Superior temporal gyrus (tissue), 1 donor: ENCODE data around the gene ATM.
"Not testable (repeated sequence)": the region's sequence is repeated elsewhere in the genome, so short reads cannot be mapped to it uniquely, and the experiment has no call there.

Experiments used
- DNase-seq: peaks from one replicate; pipeline ENCODE4 v3.0.0-alpha.2; 2016; ENCODE audit errors: extremely low spot score

Gene ATM

DNA sequence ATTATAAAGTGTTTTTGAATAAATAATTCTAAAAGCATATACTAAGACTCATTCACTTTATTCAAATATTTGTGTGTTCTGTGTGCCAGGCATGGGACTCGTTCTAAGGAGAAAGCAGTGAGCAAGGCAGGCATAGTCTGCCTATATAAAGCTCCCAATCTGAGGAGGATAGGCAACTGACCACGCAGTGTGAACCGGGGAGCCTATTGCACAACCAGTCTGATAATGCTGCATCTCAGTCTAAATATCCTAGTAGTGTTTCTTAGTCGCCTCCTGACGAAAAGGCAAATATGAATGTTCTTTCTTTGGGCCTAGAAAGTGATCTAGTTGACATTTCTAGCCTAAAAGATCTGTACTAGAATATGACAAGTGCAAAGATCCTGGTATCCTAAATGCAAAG, 146.2 kb downstream of the ATM start:
- no peak for DNase-seq

DNA sequence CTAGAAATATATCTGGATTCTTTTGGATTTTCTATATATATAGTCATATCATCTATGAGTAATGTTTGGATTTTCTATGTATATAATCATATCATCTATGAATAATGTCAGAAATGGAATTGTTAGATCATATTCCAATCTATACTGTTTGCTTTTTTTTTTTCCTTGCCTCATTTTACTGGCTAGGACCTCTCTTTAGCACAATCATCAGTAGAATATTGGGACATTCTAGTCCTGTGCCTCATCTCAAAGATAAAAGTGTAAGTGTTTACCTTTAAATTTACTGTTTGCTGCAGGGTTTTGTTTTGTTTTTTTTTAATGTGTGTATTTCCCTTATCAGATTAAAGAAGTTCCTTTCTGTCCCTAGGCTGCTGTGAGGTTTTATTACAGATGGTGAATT, 147.4 kb downstream of the ATM start:
- DNase-seq, result no peak

DNA sequence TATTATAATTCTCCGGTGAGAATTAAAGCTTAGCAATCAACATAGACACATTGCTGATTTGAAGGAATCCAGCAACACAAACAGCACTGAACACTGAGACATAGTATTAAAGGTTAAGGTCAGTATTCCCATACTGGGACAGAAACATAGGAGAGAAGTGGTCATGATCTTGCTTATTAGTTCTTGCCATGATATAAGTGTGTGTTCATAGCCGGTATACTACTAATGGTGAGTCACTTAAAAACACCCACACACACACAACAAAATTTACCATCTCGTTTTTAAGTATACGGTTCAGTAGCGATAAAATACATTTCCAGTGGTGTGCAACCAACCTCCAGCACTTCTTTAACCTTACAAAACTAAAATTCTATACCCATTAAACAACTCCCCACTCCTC, 148.1 kb downstream of the ATM start:
- no peak for DNase-seq

DNA sequence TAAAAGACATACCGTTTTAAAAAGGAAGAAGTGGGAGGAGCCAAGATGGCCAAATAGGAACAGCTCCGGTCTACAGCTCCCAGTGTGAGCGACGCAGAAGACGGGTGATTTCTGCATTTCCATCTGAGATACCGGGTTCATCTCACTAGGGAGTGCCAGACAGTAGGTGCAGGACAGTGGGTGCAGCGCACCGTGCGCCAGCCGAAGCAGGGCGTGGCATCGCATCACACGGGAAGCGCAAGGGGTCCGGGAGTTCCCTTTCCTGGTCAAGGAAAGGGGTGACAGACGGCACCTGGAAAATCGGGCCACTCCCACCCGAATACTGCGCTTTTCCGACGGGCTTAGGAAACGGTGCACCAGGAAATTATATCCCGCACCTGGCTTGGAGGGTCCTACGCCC, 150.6 kb downstream of the ATM start:
- DNase-seq, result not testable (repeated sequence)

DNA sequence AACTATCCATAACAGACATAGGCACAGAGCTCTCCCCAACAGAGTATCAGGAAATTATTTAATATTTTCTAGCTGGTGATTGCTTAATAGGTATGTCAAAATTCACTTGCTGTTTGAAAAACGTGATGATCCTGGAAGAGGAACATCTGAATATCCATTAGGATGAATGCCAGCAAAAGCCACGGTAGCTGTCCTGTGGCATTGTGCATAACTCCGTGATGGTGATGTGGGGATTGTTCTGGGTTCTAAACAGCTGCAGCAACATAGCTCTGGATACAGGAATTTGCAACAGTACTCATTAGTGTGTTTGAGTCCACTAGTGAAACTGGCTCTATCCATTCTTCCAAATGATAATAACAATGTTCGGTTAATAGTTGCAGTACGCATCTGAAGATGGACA, 165.7 kb downstream of the ATM start:
- no peak for DNase-seq

DNA sequence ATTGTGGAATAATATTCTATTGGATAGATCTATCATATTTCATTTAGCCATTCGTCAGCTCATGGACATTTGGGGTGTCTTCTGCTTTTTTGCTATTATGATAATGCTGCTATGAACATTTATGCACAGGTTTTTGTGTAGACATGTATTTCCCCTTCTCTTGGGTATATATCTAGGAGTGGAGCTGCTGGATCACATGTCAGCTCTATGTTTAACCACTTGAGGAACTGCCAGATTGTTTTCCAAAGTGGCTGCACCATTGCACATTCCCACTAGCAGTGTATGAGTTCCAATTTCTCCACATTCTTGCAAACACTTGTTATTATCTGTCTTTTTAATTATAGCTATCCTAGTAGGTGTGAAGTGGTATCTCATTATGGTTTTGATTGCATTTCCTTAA, 169.5 kb downstream of the ATM start:
- DNase-seq, result no peak

DNA sequence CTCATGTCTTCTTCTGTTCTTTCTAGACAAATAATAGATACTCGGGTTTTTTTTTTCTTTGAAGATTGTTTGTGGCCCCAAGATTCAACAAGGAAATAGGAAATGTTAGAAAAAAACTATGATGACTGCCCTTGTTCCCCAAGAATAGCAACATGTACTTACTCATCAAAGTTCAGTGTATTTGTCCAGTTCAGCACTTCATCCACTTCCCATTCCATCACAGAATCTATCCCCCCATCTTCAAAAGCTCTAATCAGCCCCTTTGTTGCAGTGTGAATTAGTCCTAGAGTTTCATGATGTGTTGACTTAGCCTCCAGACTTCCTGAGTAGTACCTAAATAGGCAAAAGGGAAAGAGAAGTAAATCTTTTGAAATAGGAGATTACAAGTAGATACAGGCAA, 170.2 kb downstream of the ATM start:
- no peak for DNase-seq

DNA sequence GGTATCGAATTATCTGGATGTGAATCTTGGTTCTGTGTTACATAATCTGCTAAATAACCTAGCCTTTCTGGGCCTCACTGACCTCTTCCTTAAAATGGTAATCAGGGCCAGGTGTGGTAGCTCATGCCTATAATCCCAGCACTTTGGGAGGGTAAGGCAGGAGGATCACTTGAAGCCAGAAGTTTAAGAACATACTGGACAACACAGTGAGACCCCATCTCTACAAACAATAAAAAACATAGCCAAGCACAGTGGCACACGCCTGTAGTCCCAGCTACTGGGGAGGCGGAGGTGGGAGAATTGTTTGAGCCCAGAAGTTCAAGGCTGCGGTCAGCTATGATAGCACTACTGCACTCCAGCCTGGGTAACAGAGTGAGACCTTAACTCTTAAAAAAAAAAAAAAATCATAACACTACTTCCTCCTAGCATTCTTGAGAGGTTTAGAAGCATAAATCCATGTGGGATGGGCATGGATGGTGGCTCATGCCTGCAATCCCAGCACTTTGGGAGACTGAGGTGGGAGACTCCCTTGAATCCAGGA, 171.9 kb downstream of the ATM start:
- DNase-seq, result no peak

DNA sequence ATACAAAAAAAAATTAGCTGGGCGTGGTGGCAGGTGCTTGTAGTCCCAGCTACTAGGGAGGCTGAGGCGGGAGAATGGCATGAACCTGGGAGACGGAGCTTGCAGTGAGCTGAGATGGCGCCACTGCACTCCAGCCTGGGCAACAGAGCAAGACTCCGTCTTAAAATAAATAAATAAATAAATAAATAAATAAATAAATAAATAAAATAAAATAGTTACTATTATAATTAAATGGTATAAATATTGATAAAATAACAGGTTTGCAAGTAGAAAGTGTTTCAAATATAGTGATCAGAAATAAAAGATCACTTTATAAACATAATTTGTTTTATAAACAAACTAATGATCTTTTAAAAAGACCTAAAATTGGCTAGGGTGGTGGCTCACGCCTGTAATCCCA, 173.8 kb downstream of the ATM start:
- DNase-seq, result not testable (repeated sequence)

DNA sequence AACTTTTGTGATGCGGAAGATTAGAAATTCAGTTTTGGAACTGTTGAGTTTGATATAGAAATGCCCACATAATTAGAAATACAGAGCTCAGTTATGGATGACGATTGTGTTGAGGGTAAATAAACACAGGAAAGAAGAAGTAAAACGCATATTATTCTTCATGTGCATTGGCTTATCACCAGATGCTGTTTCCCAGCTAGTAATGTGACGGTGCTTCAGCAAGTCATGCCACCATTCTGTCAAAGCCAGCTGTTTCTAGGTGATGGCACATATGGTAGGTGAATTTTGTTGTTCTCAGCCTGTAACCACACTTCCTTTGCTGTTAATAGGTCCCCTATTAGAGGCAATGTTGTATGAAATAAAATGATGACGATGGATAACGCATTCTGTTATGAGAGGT, 175.6 kb downstream of the ATM start:
- no peak for DNase-seq

DNA sequence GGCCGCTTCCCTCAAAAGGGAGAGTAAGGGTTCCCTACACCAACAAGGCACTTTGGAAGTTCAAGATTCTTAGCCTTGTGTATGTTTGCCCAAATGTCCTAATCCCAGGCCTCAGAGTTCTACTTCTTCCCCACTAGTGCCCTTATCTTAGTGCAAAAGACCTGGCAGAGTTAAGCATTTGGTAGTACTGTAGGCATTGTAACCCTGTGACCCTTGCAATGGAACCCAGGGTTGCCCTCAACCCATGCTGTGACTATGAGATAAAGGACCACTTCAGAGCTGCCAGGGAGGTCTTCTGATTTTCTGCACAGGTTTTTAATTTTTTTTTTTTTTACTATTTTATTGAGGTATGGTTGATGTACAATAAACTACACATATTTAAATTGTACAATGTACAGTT, 179.4 kb downstream of the ATM start:
- no peak for DNase-seq

DNA sequence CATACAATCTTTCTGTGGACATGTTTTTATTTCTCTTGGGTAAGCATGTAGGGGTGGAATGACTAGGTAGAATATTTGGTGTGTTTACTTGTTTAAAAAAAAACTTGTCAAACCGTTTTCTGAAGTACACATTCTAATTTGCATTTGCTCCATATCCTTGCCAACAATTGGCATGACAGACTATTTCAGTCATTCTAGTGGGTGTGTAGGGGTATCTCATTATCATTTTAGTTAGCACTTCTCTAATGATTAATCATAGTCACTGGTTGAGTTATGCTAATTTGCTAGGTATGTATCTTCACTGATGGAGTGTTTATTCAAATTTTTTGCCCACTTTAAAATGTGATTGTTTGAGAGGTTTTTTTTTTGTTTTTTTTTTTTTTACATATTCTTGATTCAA, 180.2 kb downstream of the ATM start:
- DNase-seq, result no peak

DNA sequence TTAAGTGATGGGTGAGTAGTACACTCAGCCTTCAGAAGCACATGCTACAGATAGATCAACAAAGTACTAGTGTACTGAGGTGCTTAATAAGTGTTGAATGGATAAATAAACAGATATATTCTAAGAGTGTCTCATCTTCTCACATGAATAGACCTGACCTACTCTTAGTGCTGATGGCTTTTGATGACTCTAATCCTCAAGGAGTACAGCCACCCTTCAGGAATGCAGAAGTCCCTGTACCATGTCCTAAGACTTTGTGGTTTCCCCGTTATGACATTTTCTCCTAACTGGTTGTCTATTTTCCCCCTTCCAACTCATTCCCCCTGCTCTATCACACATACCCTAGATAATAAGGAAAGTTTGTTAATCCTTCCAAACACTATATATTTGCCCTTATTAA, 182.8 kb downstream of the ATM start:
- no peak for DNase-seq

DNA sequence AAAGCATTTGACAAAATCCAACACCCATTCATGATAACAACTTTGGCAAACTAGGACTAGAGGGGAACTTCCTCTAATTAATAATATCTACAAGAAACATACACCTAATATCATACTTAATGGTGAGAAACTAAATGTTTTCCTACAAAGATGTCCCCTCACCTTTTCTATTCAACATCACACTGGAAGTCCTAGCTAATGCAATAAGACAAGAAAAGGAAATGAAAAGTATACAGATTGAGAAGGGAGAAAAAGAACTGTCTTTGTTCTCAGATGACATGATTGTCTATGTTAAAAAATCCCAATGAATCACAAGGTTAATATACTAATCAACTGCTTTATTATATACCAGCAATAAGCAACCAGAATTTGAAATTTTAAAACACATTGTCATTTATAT, 192.1 kb downstream of the ATM start:
- DNase-seq, result no peak

DNA sequence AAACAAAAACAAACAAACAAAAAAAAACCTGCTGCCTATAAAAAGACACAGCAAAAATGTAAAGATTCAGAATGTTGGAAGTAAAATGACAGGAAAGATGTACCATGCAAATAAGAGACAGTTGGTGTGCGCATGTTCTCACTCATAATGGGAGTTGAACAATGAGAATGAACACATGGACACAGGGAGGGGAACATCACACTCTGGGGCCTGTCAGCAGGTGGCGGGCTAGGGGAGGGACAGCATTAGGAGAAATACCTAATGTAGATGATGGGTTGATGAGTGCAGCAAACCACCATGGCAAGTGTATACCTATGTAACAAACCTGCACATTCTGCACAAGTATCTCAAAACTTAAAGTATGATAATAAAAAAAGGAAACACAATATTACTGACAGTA, 194.7 kb downstream of the ATM start:
- DNase-seq, result not testable (repeated sequence)
